IMR-90 (cell line): ENCODE measurements around the gene FOXL3. TPM values are rescaled to one million over a fixed set of nuclear protein-coding genes. Genes with fewer than 3 reads are reported as not detected.

ENCODE experiments used
- ATAC-seq: fragments of 200-7000 bp; cut with Tn5 transposase; 2 replicates; pipeline ENCODE4 v1.9.1; 2020; ENCODE audit warnings: low read depth, mild to moderate bottlenecking, moderate library complexity
- BruUV-seq: library from RNA; stranded (reverse); fragments of 400-500 nt; replicated peaks from 2 replicates; lab custom pipeline; 2021; lab: Mats Ljungman, UMichigan
- CTCF ChIA-PET: fragments of 300-600 bp; formaldehyde crosslinking; extraction: SDS; loops from one replicate; lab custom pipeline; 2021; ENCODE audit warnings: antibody characterized with exemption; lab: Yijun Ruan, JAX
- POLR2A ChIA-PET: fragments of 300-600 bp; sonication (Branson Sonifier 250); formaldehyde crosslinking; loops from one replicate; lab custom pipeline; 2022; ENCODE audit warnings: antibody characterized with exemption; ENCODE audit not compliant: unreplicated experiment; lab: Charles Lee
- DNase-seq: peaks from one replicate; pipeline ENCODE4 v3.0.0; 2013
- H2AFZ ChIP-seq: replicated peaks from 2 replicates; pipeline ENCODE3; 2013; ENCODE audit warnings: low read length, mild to moderate bottlenecking; ENCODE audit not compliant: poor library complexity
- H2AK5ac ChIP-seq: 2 replicates; pipeline ENCODE4 v1.6.1; 2013; ENCODE audit warnings: low read depth, low read length, inconsistent platforms
- H2AK9ac ChIP-seq: replicated peaks from 2 replicates; pipeline ENCODE3; 2013; ENCODE audit warnings: mild to moderate bottlenecking, low read depth, low read length, moderate library complexity; ENCODE audit not compliant: poor library complexity
- H2BK120ac ChIP-seq: 2 replicates; pipeline ENCODE4 v1.6.1; 2013; ENCODE audit warnings: low read depth, low read length, inconsistent platforms
- H2BK15ac ChIP-seq: 3 replicates; pipeline ENCODE4 v1.6.1; 2013; ENCODE audit warnings: low read depth, low read length, inconsistent platforms
- H2BK20ac ChIP-seq: 2 replicates; pipeline ENCODE4 v1.6.1; 2013; ENCODE audit warnings: low read depth, mild to moderate bottlenecking, inconsistent platforms, low read length, moderate library complexity
- H2BK5ac ChIP-seq: 2 replicates; pipeline ENCODE4 v1.6.1; 2013; ENCODE audit warnings: mild to moderate bottlenecking, low read depth, low read length, inconsistent platforms; ENCODE audit not compliant: poor library complexity, severe bottlenecking
- H3K14ac ChIP-seq: replicated peaks from 2 replicates; pipeline ENCODE4 v1.6.1; 2013; ENCODE audit warnings: low read depth, low read length, inconsistent platforms
- H3K18ac ChIP-seq: 2 replicates; pipeline ENCODE4 v1.6.1; 2013; ENCODE audit warnings: low read depth, low read length, control low read depth
- H3K23ac ChIP-seq: 2 replicates; pipeline ENCODE4 v1.6.1; 2013; ENCODE audit warnings: low read depth, low read length, inconsistent platforms
- H3K27ac ChIP-seq: 2 replicates; pipeline ENCODE4 v1.5.1; 2013; ENCODE audit warnings: mild to moderate bottlenecking, control low read depth, low read length; ENCODE audit not compliant: insufficient read depth
- H3K27me3 ChIP-seq: 2 replicates; pipeline ENCODE4 v1.6.1; 2013; ENCODE audit warnings: low read length; ENCODE audit not compliant: control insufficient read depth, insufficient read depth
- H3K36me3 ChIP-seq: 2 replicates; pipeline ENCODE4 v1.6.1; 2013; ENCODE audit warnings: low read length, mixed read lengths; ENCODE audit not compliant: control insufficient read depth, insufficient read depth
- H3K4ac ChIP-seq: 2 replicates; pipeline ENCODE4 v1.6.1; 2013; ENCODE audit warnings: low read depth, low read length, inconsistent platforms
- H3K4me1 ChIP-seq: 2 replicates; pipeline ENCODE4 v1.6.1; 2013; ENCODE audit warnings: low read length, mixed read lengths; ENCODE audit not compliant: control insufficient read depth, insufficient read depth
- H3K4me2 ChIP-seq: 2 replicates; pipeline ENCODE4 v1.6.1; 2013; ENCODE audit warnings: low read depth, mild to moderate bottlenecking, control low read depth, low read length, moderate library complexity
- H3K4me3 ChIP-seq: 2 replicates; pipeline ENCODE4 v1.5.1; 2013; ENCODE audit warnings: low read depth, mild to moderate bottlenecking, control low read depth, low read length, moderate library complexity; ENCODE audit not compliant: insufficient read depth
- H3K56ac ChIP-seq: 2 replicates; pipeline ENCODE4 v1.6.1; 2013; ENCODE audit warnings: low read length, inconsistent platforms; ENCODE audit not compliant: insufficient read depth; ENCODE audit errors: extremely low read depth
- H3K79me1 ChIP-seq, 2 experiments: 2 replicates each; pipeline ENCODE4 v1.6.1; 2013; ENCODE audit warnings: low read length in 2 of 2, inconsistent platforms in 1 of 2, low read depth in 1 of 2
- H3K9ac ChIP-seq: 2 replicates; pipeline ENCODE4 v1.6.1; 2013; ENCODE audit warnings: low read depth, low read length, control low read depth
- H3K9me1 ChIP-seq: 2 replicates; pipeline ENCODE4 v1.6.1; 2013; ENCODE audit warnings: low read length, inconsistent platforms; ENCODE audit not compliant: insufficient read depth
- H3K9me3 ChIP-seq: 2 replicates; pipeline ENCODE4 v1.6.1; 2013; ENCODE audit warnings: low read length; ENCODE audit not compliant: control insufficient read depth, insufficient read depth
- H4K20me1 ChIP-seq: 2 replicates; pipeline ENCODE4 v1.6.1; 2013; ENCODE audit warnings: low read length, inconsistent platforms; ENCODE audit not compliant: insufficient read depth
- H4K5ac ChIP-seq: 2 replicates; pipeline ENCODE4 v1.6.1; 2013; ENCODE audit warnings: mild to moderate bottlenecking, low read depth, low read length, control low read depth
- H4K8ac ChIP-seq, 2 experiments: 2 replicates each; pipeline ENCODE4 v1.6.1; 2013; ENCODE audit warnings: low read depth in 2 of 2, low read length in 2 of 2, control low read depth in 1 of 2, inconsistent platforms in 1 of 2
- H4K91ac ChIP-seq: 2 replicates; pipeline ENCODE4 v1.6.1; 2013; ENCODE audit warnings: low read depth, low read length, inconsistent platforms; ENCODE audit not compliant: insufficient read depth
- BHLHE40 ChIP-seq: fragments of 150-350 bp; IDR thresholded peaks from 2 replicates; pipeline ENCODE4 v1.6.1; 2016; ENCODE audit warnings: mild to moderate bottlenecking, low read depth, low read length
- MAFK ChIP-seq: IDR thresholded peaks from 2 replicates; pipeline ENCODE4 v1.6.1; 2012; ENCODE audit warnings: low read depth, low read length, improper control_type of control experiment
- POLR2A ChIP-seq: IDR thresholded peaks from 2 replicates; pipeline ENCODE4 v1.6.1; 2012; ENCODE audit warnings: mild to moderate bottlenecking, low read depth, low read length
- RAD21 ChIP-seq: IDR thresholded peaks from 2 replicates; pipeline ENCODE4 v1.6.1; 2012; ENCODE audit warnings: low read length, improper control_type of control experiment
- RCOR1 ChIP-seq: IDR thresholded peaks from 2 replicates; pipeline ENCODE4 v1.6.1; 2012; ENCODE audit warnings: mild to moderate bottlenecking, low read length, improper control_type of control experiment; ENCODE audit not compliant: insufficient replicate concordance
- RFX5 ChIP-seq: IDR thresholded peaks from 2 replicates; pipeline ENCODE4 v1.8.0; 2012; ENCODE audit warnings: low read depth, mild to moderate bottlenecking, low read length, moderate library complexity
- WGBS, 2 experiments: methylation state at CpG; one replicate each; pipeline versions ENCODE4 v1.1.5 to v1.1.7; 2013; ENCODE audit warnings: missing lambda C conversion rate in 2 of 2; ENCODE audit not compliant: insufficient read length in 1 of 2; ENCODE audit errors: extremely low coverage in 2 of 2; 5-methylcytosine and 5-hydroxymethylcytosine counted together
- dilution Hi-C: fragments of 300-500 bp; cut with HindIII; formaldehyde crosslinking; loops from one replicate; pipeline ENCODE4 v1.14.3; 2018; ENCODE audit warnings: low sequenced_read_pairs; ENCODE audit not compliant: unreplicated experiment
- in situ Hi-C: fragments of 300-500 bp; cut with MboI; formaldehyde crosslinking; loops from 3 replicates; pipeline ENCODE4 v1.14.3; 2019; ENCODE audit warnings: low sequenced_read_pairs, inconsistent platforms, mixed read lengths
- intact Hi-C: fragments of 100-400 bp; cut with micrococcal nuclease; formaldehyde crosslinking; loops from 2 replicates; pipeline ENCODE4 v1.10.0; 2022
- polyA plus RNA-seq, 3 experiments: library from polyadenylated mRNA; depleted of rRNA; stranded (reverse); fragments of >200 nt; gene quantifications; 2 replicates each; pipeline ENCODE4 v1.2.3, GENCODE V29; 2012; ENCODE audit warnings: low replicate concordance in 1 of 3
- total RNA-seq: library from RNA; depleted of rRNA; stranded (reverse); fragments of >200 nt; gene quantifications from 2 replicates; pipeline ENCODE4 v1.2.3, GENCODE V29; 2012
- TF ChIP-seq, protein P1 (sequence below): fragments of 150-350 bp; IDR thresholded peaks from 2 replicates; pipeline ENCODE4 v1.6.1; 2017; ENCODE audit warnings: mild to moderate bottlenecking, antibody characterized with exemption, low read length, low read depth
- TF ChIP-seq, protein P2 (sequence below): fragments of 150-350 bp; IDR thresholded peaks from 2 replicates; pipeline ENCODE4 v1.6.1; 2016; ENCODE audit warnings: low read depth, mild to moderate bottlenecking, low read length, moderate library complexity, borderline replicate concordance
- TF ChIP-seq, protein P3 (sequence below): conservative IDR thresholded peaks from 2 replicates; pipeline ENCODE4 v1.5.1; 2012; ENCODE audit warnings: mild to moderate bottlenecking, low read depth, low read length, improper control_type of control experiment

Gene FOXL3
- total and polyA plus RNA-seq, 2 of the 4 experiments (the other 2 are of a cell fraction) = not detected

DNA sequence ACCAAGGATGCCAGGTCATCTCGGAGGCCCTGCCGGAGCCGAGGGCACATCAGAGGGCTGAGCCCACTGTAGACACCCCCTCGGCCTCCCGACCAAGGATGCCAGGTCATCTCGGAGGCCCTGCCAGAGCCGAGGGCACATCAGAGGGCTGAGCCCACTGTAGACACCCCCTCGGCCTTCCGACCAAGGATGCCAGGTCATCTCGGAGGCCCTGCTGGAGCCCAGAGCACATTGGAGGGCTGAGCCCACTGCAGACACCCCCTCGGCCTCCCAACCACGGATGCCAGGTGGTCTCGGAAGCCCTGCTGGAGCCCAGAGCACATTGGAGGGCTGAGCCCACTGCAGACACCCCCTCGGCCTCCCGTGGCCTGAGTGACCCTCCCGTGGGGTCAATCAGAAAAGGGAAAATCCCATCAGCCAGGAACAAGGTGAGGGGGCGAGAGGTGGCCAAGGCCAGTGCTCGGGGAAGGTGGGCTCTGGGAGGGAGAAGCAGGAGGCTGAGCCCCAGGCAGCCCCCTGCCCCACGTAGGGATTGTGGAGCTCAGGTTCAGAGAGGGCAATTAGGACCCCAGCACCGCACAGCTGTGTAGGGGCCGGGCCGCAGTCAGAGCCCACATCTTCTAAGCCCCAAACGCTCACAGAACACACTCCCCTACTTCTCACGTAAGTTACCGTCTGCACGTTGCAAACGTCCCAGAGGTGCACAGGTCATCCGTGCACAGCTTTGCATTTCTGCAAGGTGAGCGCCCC lies 37.6 kb upstream of the FOXL3 start:
- no peaks in the 10 kb centered on the region for H3K9me1 ChIP-seq
- no peak for DNase-seq
- no peak overlapping the region for H3K4me3 ChIP-seq
- no peak overlapping the region for H3K9ac ChIP-seq
- POLR2A ChIA-PET = no interaction called here
- H2BK15ac ChIP-seq = no peak overlapping the region
- H2AFZ ChIP-seq = no peak overlapping the region
- peaks cover 97% of the 10 kb centered on the region for H3K36me3 ChIP-seq
- H3K27ac ChIP-seq = no peak overlapping the region
- H3K9me3 ChIP-seq = no peaks in the 10 kb centered on the region
- H3K14ac ChIP-seq = no peak overlapping the region
- H3K79me1 ChIP-seq = no peaks in the 10 kb centered on the region
- H3K4ac ChIP-seq = no peak overlapping the region
- intact Hi-C loops (no loop called here), dilution Hi-C loops (no loop called here), in situ Hi-C loops (no loop called here)
- H3K56ac ChIP-seq = no peak overlapping the region
- 83% methylated on average over 9 of the region's 29 CpGs; no CpG with 5 or more reads in 1 of the 2 experiments for WGBS, 2 experiments
- no peak overlapping the region for H4K8ac ChIP-seq
- H2AK5ac ChIP-seq = no peak overlapping the region
- no peak overlapping the region for H4K5ac ChIP-seq
- H3K4me1 ChIP-seq = no peaks in the 10 kb centered on the region
- H2BK120ac ChIP-seq = no peak overlapping the region
- H3K18ac ChIP-seq = no peak overlapping the region
- no peak overlapping the region for H2BK20ac ChIP-seq
- H4K20me1 ChIP-seq = no peaks in the 10 kb centered on the region; the same call in 1 of the 2 replicates
- CTCF ChIA-PET = no interaction called here
- H3K27me3 ChIP-seq = no peaks in the 10 kb centered on the region
- H3K23ac ChIP-seq = no peak overlapping the region
- no peak overlapping the region for H4K91ac ChIP-seq
- H2BK5ac ChIP-seq = no peak overlapping the region
- BruUV-seq = no TSS peak
- no peak for ATAC-seq
- H2AK9ac ChIP-seq = no peak overlapping the region
- H3K4me2 ChIP-seq = no peak overlapping the region
- no peak for TF ChIP-seq RFX5
- TF ChIP-seq RCOR1 = no peak
- TF ChIP-seq, protein P1, sequence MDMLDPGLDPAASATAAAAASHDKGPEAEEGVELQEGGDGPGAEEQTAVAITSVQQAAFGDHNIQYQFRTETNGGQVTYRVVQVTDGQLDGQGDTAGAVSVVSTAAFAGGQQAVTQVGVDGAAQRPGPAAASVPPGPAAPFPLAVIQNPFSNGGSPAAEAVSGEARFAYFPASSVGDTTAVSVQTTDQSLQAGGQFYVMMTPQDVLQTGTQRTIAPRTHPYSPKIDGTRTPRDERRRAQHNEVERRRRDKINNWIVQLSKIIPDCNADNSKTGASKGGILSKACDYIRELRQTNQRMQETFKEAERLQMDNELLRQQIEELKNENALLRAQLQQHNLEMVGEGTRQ = no peak
- no peak for TF ChIP-seq BHLHE40
- no peak for TF ChIP-seq POLR2A
- TF ChIP-seq, protein P2, sequence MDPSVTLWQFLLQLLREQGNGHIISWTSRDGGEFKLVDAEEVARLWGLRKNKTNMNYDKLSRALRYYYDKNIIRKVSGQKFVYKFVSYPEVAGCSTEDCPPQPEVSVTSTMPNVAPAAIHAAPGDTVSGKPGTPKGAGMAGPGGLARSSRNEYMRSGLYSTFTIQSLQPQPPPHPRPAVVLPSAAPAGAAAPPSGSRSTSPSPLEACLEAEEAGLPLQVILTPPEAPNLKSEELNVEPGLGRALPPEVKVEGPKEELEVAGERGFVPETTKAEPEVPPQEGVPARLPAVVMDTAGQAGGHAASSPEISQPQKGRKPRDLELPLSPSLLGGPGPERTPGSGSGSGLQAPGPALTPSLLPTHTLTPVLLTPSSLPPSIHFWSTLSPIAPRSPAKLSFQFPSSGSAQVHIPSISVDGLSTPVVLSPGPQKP = no peak
- TF ChIP-seq, protein P3, sequence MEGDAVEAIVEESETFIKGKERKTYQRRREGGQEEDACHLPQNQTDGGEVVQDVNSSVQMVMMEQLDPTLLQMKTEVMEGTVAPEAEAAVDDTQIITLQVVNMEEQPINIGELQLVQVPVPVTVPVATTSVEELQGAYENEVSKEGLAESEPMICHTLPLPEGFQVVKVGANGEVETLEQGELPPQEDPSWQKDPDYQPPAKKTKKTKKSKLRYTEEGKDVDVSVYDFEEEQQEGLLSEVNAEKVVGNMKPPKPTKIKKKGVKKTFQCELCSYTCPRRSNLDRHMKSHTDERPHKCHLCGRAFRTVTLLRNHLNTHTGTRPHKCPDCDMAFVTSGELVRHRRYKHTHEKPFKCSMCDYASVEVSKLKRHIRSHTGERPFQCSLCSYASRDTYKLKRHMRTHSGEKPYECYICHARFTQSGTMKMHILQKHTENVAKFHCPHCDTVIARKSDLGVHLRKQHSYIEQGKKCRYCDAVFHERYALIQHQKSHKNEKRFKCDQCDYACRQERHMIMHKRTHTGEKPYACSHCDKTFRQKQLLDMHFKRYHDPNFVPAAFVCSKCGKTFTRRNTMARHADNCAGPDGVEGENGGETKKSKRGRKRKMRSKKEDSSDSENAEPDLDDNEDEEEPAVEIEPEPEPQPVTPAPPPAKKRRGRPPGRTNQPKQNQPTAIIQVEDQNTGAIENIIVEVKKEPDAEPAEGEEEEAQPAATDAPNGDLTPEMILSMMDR = no peak
- TF ChIP-seq MAFK = no peak
- no peak for TF ChIP-seq RAD21
